SK-N-SH (cell line): ENCODE data around the gene VPS11.

ENCODE experiments used
- CTCF ChIP-seq: fragments of 200-600 bp; sonication (generic); IDR thresholded peaks from 2 replicates; pipeline ENCODE4 v1.6.1; 2017; ENCODE audit warnings: antibody characterized with exemption, mild to moderate bottlenecking, moderate library complexity
- EP300 ChIP-seq, 2 experiments: IDR thresholded peaks; 2 replicates each; pipeline versions ENCODE4 v1.4.0 to v1.6.1; 2012; ENCODE audit warnings: borderline replicate concordance in 1 of 2, low read depth in 1 of 2, low read length in 1 of 2
- POLR2AphosphoS5 ChIP-seq: IDR thresholded peaks from 2 replicates; pipeline ENCODE4 v1.6.1; 2012; ENCODE audit warnings: low read depth, low read length
- YY1 ChIP-seq: IDR thresholded peaks from 2 replicates; pipeline ENCODE4 v1.4.0; 2012; ENCODE audit warnings: low read depth, mild to moderate bottlenecking
- ZBTB33 ChIP-seq: IDR thresholded peaks from 2 replicates; pipeline ENCODE4 v1.4.0; 2012; ENCODE audit warnings: low read depth, borderline replicate concordance

DNA sequence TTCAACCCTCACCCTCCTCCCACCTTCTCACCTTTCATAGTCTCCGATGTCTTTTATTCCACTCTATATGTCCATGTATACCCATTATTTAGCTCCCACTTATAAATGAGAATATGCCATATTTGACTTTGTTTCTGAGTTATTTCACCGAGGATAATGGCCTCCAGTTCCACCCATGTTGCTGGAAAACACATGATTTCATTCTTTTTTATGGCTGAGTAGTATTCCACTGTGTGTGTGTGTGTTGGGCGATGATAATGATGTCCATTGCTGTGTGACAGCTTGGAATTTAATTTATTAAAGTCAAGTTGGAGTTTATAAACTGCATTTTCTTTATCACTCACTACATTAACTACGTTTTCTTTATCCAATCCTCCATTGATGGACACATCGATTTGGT is 50.6 kb downstream of the VPS11 start:
- TF ChIP-seq CTCF (no peak), POLR2AphosphoS5 (no peak), ZBTB33 (no peak), YY1 (no peak), EP300 (IDR thresholded peaks at IDR 0.05; ENCODE audit: borderline replicate concordance in 1 of 2, low read depth in 1 of 2, low read length in 1 of 2) (no peak)
